Measurements from ENCODE around the gene PTGER3. TPM values are rescaled to one million over a fixed set of nuclear protein-coding genes. Genes with fewer than 3 reads are reported as not detected.

The PTGER3 gene
- total and polyA plus RNA-seq, 4 donors: 0.04 to 1.6 (median 0.26) TPM

GRCh38 chr1:71068325-71069240 is 21.0 kb upstream of the PTGER3 start:
- no peak for TF ChIP-seq RAD21 (IDR thresholded peaks at IDR 0.05)
- no peak for TF ChIP-seq REST (IDR thresholded peaks at IDR 0.05)
- TF ChIP-seq FOXA2 (IDR thresholded peaks at IDR 0.05): no peak
- TF ChIP-seq EGR1 (IDR thresholded peaks at IDR 0.05; ENCODE audit: low read depth in 2 of 2): no peak
- no peak for TF ChIP-seq ATF3 (IDR thresholded peaks at IDR 0.05)
- TF ChIP-seq HNF4A (conservative IDR thresholded peaks at IDR 0.05): no peak
- no peak for TF ChIP-seq HNF4G (IDR thresholded peaks at IDR 0.05)
- TF ChIP-seq JUND (IDR thresholded peaks at IDR 0.05): no peak
- no peak for TF ChIP-seq MAX (IDR thresholded peaks at IDR 0.05)
- TF ChIP-seq FOXA1 (IDR thresholded peaks at IDR 0.05): no peak
- no peak for TF ChIP-seq GABPA (IDR thresholded peaks at IDR 0.05 in 1 of 2, conservative IDR thresholded peaks at IDR 0.05 in 1 of 2)
- TF ChIP-seq ZBTB33 (IDR thresholded peaks at IDR 0.05): no peak
- no peak for TF ChIP-seq TAF1 (conservative IDR thresholded peaks at IDR 0.05)
- H3K4me1 ChIP-seq (ENCODE audit: control insufficient read depth in 4 of 4, insufficient read depth in 4 of 4, low read length in 3 of 4): no peaks in the 10 kb centered on the region
- no peaks in the 10 kb centered on the region for H3K9me3 ChIP-seq (ENCODE audit: control insufficient read depth in 4 of 4, low read length in 3 of 4)
- WGBS: 81% methylated on average over 6 of the region's 6 CpGs
- H3K36me3 ChIP-seq (ENCODE audit: control insufficient read depth in 4 of 4, insufficient read depth in 3 of 4, low read depth in 1 of 4, low read length in 3 of 4): peaks cover 15 to 90% (median 83%) of the 10 kb centered on the region in 4 donors
- DNase-seq (ENCODE audit: low spot score): no peak
- H3K4me3 ChIP-seq (ENCODE audit: low read depth in 1 of 3, low read length in 3 of 3): no peak overlapping the region
- H3K27me3 ChIP-seq (ENCODE audit: control insufficient read depth in 4 of 4, insufficient read depth in 4 of 4, low read length in 3 of 4): no peaks in the 10 kb centered on the region
- H3K27ac ChIP-seq (ENCODE audit: low read depth in 1 of 2, low read length in 2 of 2): no peak overlapping the region
- H3K9ac ChIP-seq (ENCODE audit: low read depth in 1 of 2, low read length in 2 of 2): no peak overlapping the region

- TF ChIP-seq FOXA2 (IDR thresholded peaks at IDR 0.05) (no peak), ATF3 (IDR thresholded peaks at IDR 0.05) (no peak), RXRA (IDR thresholded peaks at IDR 0.05) (no peak), GABPA (IDR thresholded peaks at IDR 0.05 in 1 of 2, conservative IDR thresholded peaks at IDR 0.05 in 1 of 2) (no peak), HNF4A (conservative IDR thresholded peaks at IDR 0.05) (no peak), TAF1 (conservative IDR thresholded peaks at IDR 0.05) (no peak), SP1 (IDR thresholded peaks at IDR 0.05) (no peak), HNF4G (IDR thresholded peaks at IDR 0.05) (no peak), REST (IDR thresholded peaks at IDR 0.05) (no peak)
- DNase-seq (ENCODE audit: low spot score): no peak
- H3K4me1 ChIP-seq (ENCODE audit: control insufficient read depth in 4 of 4, insufficient read depth in 4 of 4, low read length in 3 of 4): no peaks in the 10 kb centered on the region
- no peaks in the 10 kb centered on the region for H3K27me3 ChIP-seq (ENCODE audit: control insufficient read depth in 4 of 4, insufficient read depth in 4 of 4, low read length in 3 of 4)
- H3K36me3 ChIP-seq (ENCODE audit: control insufficient read depth in 4 of 4, insufficient read depth in 3 of 4, low read depth in 1 of 4, low read length in 3 of 4): peaks cover 0 to 21% (median 12%) of the 10 kb centered on the region in 4 donors
- no peak overlapping the region for H3K4me3 ChIP-seq (ENCODE audit: low read depth in 1 of 3, low read length in 3 of 3)
- no peak overlapping the region for H3K27ac ChIP-seq (ENCODE audit: low read depth in 1 of 2, low read length in 2 of 2)
- WGBS: 81% methylated on average over 6 of the region's 6 CpGs
- no peaks in the 10 kb centered on the region for H3K9me3 ChIP-seq (ENCODE audit: control insufficient read depth in 4 of 4, low read length in 3 of 4)
- H3K9ac ChIP-seq (ENCODE audit: low read depth in 1 of 2, low read length in 2 of 2): no peak overlapping the region
Measured at GRCh38 chr1:71054791-71055190, 7.2 kb upstream of the PTGER3 start.

Measured in liver (tissue), 9 donors.